Heart right ventricle (tissue), 16 donors: ENCODE results near the gene UTS2. TPM values are rescaled to one million over a fixed set of nuclear protein-coding genes. Genes with fewer than 3 reads are reported as not detected.

Experiments
- ATAC-seq, 8 donors: fragments of 200-7000 bp; cut with Tn5 transposase; one replicate each; pipeline ENCODE4 v1.9.1; 2020; ENCODE audit warnings: mild to moderate bottlenecking in 8 of 8, moderate library complexity in 8 of 8, moderate number of reproducible peaks in 1 of 8
- DNase-seq, 2 donors: peaks; one replicate each; pipeline ENCODE4 v3.0.0-alpha.2; 2020
- H3K27ac ChIP-seq, 10 donors: fragments of 200-600 bp; sonication (generic) in 2 of 10; one replicate each; pipeline versions ENCODE4 v1.5.0 to v1.8.0; 2020 to 2022; ENCODE audit warnings: mild to moderate bottlenecking in 3 of 10
- H3K27me3 ChIP-seq, 7 donors: fragments of 200-600 bp; one replicate each; pipeline ENCODE4 v1.8.0; 2021 to 2022; ENCODE audit warnings: mild to moderate bottlenecking in 2 of 7
- H3K36me3 ChIP-seq, 9 donors: fragments of 200-600 bp; sonication (generic) in 1 of 9; one replicate each; pipeline versions ENCODE4 v1.5.0 to v1.8.0; 2020 to 2022; ENCODE audit warnings: mild to moderate bottlenecking in 2 of 9
- H3K4me1 ChIP-seq, 9 donors: fragments of 200-600 bp; sonication (generic) in 1 of 9; one replicate each; pipeline versions ENCODE4 v1.5.0 to v1.8.0; 2020 to 2022; ENCODE audit warnings: mild to moderate bottlenecking in 4 of 9
- H3K4me3 ChIP-seq, 10 donors: fragments of 200-600 bp; sonication (generic) in 2 of 10; one replicate each; pipeline versions ENCODE4 v1.5.0 to v1.8.0; 2020 to 2022; ENCODE audit warnings: mild to moderate bottlenecking in 7 of 10, moderate library complexity in 2 of 10
- H3K9me3 ChIP-seq, 11 donors: fragments of 200-600 bp in 10 of 11; sonication (generic) in 2 of 11; one replicate each; pipeline versions ENCODE4 v1.5.0 to v1.8.0; 2013 to 2022; ENCODE audit warnings: mild to moderate bottlenecking in 2 of 11, control low read depth in 1 of 11, moderate library complexity in 1 of 11
- CTCF ChIP-seq, 9 donors: fragments of 200-600 bp; sonication (generic) in 2 of 9; IDR thresholded peaks; one replicate each; pipeline versions ENCODE4 v1.5.0 to v1.8.0; 2021 to 2022; ENCODE audit warnings: antibody characterized with exemption in 9 of 9, mild to moderate bottlenecking in 5 of 9, moderate library complexity in 1 of 9
- WGBS, 2 donors: extraction: QIAGEN DNeasy Blood & Tissue Kit; methylation state at CpG; one replicate each; pipeline ENCODE4 v1.1.7; 2013; ENCODE audit warnings: inconsistent platforms in 1 of 2; 5-methylcytosine and 5-hydroxymethylcytosine counted together
- intact Hi-C, 10 donors: fragments of 100-400 bp; cut with DNase I; formaldehyde crosslinking; loops; one replicate each; pipeline versions ENCODE4 v1.11.1 to v1.14.2; 2022
- polyA plus RNA-seq, 2 donors: library from polyadenylated mRNA; stranded (reverse); fragments of 200-250 nt; gene quantifications; one replicate each; pipeline ENCODE4 v1.2.3, GENCODE V29; 2013
- total RNA-seq, 10 donors: library from RNA; stranded (reverse); fragmentation: NEBNext Ultra II Directional in 3 of 10; extraction: Animal tissue kit (Norgen Biotek cat#: 25700) in 3 of 10; gene quantifications; one replicate each; pipeline versions ENCODE4 v1.2.1 to v1.2.4, GENCODE V29; 2021 to 2023
- donor health status: Arrhythmogenic right ventricular cardiomyopathy.
- donor health status: ischemic (EF 13 %, LVEDD 7.1; RV severe dilation, severe dysfunction).
- donor health status: healthy with polysubstance abuse.
- donor health status: DM: no; HTN: yes; CAD: no.
- donor health status: DM: no; HTN: no; CAD: no.
- donor health status: ischemic (EF 25% LVEDD 6.9; RV normal size, moderate dysfunction).
- donor health status: ischemic (EF 25% LVEDD 5.7; RV mildly dilated, moderate dysfunction).
- donor health status: healthy.
- donor health status: DM: yes; HTN: yes; CAD: no.
- donor health status: Ischemic cardiomyopathy.
- donor health status: ischemic (EF 35%, LVEDD 5.7; RV mildly dilated, moderate dysfunction).
- donor health status: nonischemic (EF 11% LVEDD 7.7; RV severe dilation, severe dysfunction).
- donor health status: DM: yes; HTN: yes; CAD: no.
- donor health status: PGD.
- donor health status: ischemic (EF 29% LVEDD 5.4; RV normal size, mild dysfunction).
- donor health status: nonischemic (EF 23%, LVEDD 6.1; RV moderate dilation, normal function).

The UTS2 gene
- total and polyA plus RNA-seq, 12 donors = 0.16 TPM; not detected in 11

- no peak for ATAC-seq
- WGBS, 2 donors = 38 to 64% methylated on average over 15 of the region's 15 CpGs
- intact Hi-C loops = no loop called here
- DNase-seq = no peak
- Histone ChIP-seq H3K4me3 (no peak overlapping the region), H3K4me1 (no peaks in the 10 kb centered on the region), H3K27me3 (no peaks in the 10 kb centered on the region), H3K27ac (no peak overlapping the region), H3K36me3 (peaks cover 0 to 5% (median 0%) of the 10 kb centered on the region in 9 donors), H3K9me3 (no peaks in the 10 kb centered on the region)
- TF ChIP-seq CTCF (IDR thresholded peaks at IDR 0.05) = no peak
These were observed 3.5 kb upstream of the UTS2 start for GRCh38 chr1:7856345-7856744.

DNA sequence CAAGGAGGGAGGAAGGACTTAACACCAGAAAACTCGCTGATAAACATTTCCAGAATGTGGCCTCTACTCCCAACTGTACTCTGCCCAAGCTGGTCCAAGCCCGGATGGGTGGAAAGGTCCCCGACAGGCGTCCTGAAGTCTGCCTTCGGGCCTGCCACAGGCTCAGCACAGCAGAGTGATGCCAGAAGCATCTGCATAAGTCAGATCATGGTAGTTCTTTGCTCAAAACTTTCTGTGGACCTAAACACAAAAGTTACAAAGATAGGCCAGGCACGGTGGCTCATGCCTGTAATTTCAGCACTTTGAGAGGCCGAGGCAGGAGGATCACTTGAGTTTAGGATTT is 790 bp upstream of the UTS2 start:
- Histone ChIP-seq H3K36me3 (peaks cover 0 to 5% (median 0%) of the 10 kb centered on the region in 9 donors), H3K9me3 (no peaks in the 10 kb centered on the region), H3K4me1 (no peaks in the 10 kb centered on the region), H3K27me3 (no peaks in the 10 kb centered on the region), H3K4me3 (no peak overlapping the region), H3K27ac (no peak overlapping the region)
- WGBS, 2 donors = 77 to 79% methylated on average over 7 of the region's 7 CpGs
- no peak for TF ChIP-seq CTCF (IDR thresholded peaks at IDR 0.05)
- DNase-seq = no peak
- intact Hi-C loops = no loop called here
- ATAC-seq = no peak

DNA sequence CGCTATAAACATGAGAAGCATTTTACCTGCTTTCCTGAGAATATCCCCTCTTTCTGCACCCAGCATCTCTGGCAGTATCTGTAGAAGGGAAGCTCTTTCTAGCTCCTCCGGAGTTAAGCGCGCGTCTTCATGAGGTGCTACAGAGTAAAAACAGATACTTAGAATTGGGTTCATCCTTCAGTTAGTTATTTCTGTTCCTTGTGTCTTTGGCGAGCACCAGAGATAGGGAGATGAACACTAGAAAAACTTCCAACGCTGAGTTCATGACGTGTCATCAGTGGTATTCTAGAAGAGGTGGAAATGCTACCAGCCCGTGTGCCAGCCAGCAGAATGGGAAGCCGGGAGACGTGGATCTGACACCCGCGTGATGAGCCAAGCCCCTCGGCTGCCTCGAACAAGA is 2.1 kb downstream of the UTS2 start:
- WGBS, 2 donors = 81 to 85% methylated on average over 15 of the region's 15 CpGs

GRCh38 chr1:7847599-7847998 is 5.3 kb downstream of the UTS2 start:
- no peaks in the 10 kb centered on the region for H3K9me3 ChIP-seq
- TF ChIP-seq CTCF (IDR thresholded peaks at IDR 0.05) = no peak
- no peak overlapping the region for H3K27ac ChIP-seq
- H3K4me1 ChIP-seq = no peaks in the 10 kb centered on the region
- WGBS, 2 donors = 49 to 60% methylated on average over 4 of the region's 4 CpGs
- H3K27me3 ChIP-seq = no peaks in the 10 kb centered on the region
- DNase-seq (no peak), ATAC-seq (no peak)
- H3K36me3 ChIP-seq = peaks cover 0 to 46% (median 19%) of the 10 kb centered on the region in 9 donors
- H3K4me3 ChIP-seq = no peak overlapping the region
- intact Hi-C loops = no loop called here

More for the DNA sequence above, 2.1 kb downstream of the UTS2 start:
- ATAC-seq (no peak), DNase-seq (no peak)
- Histone ChIP-seq H3K4me1 (no peaks in the 10 kb centered on the region), H3K9me3 (no peaks in the 10 kb centered on the region), H3K36me3 (peaks cover 0 to 14% (median 0%) of the 10 kb centered on the region in 9 donors), H3K27me3 (no peaks in the 10 kb centered on the region), H3K4me3 (no peak overlapping the region), H3K27ac (no peak overlapping the region)
- TF ChIP-seq CTCF (IDR thresholded peaks at IDR 0.05) = no peak
- intact Hi-C loops = no loop called here

GRCh38 chr1:7846656-7847055 is 6.2 kb downstream of the UTS2 start:
- TF ChIP-seq CTCF (IDR thresholded peaks at IDR 0.05) = no peak

More at GRCh38 chr1:7846656-7847055, 6.2 kb downstream of the UTS2 start:
- Histone ChIP-seq H3K36me3 (peaks cover 0 to 53% (median 23%) of the 10 kb centered on the region in 9 donors), H3K4me1 (no peaks in the 10 kb centered on the region), H3K27me3 (no peaks in the 10 kb centered on the region), H3K4me3 (no peak overlapping the region), H3K9me3 (no peaks in the 10 kb centered on the region), H3K27ac (no peak overlapping the region)
- intact Hi-C loops = no loop called here
- ATAC-seq (no peak), DNase-seq (no peak)
- 91% methylated on average over 7 of the region's 7 CpGs for WGBS, 2 donors
